IPS-NIHi7 (cell line): ENCODE results near the gene ZSCAN10.

Experiments
- DNase-seq: peaks from one replicate; pipeline ENCODE4 v3.0.0; 2012; ENCODE audit warnings: mixed read lengths; ENCODE audit errors: extremely low spot score

ZSCAN10 gene

GRCh38 chr16:3134338-3135125 is 35.4 kb upstream of the ZSCAN10 start, which contains the start of gene ZNF213:
TSS of gene ZNF213 (plus strand) at chr16:3135029. CDS start at chr16:3137281, 2,252 bp downstream.
- DNase-seq: peak; percentile 90

DNA sequence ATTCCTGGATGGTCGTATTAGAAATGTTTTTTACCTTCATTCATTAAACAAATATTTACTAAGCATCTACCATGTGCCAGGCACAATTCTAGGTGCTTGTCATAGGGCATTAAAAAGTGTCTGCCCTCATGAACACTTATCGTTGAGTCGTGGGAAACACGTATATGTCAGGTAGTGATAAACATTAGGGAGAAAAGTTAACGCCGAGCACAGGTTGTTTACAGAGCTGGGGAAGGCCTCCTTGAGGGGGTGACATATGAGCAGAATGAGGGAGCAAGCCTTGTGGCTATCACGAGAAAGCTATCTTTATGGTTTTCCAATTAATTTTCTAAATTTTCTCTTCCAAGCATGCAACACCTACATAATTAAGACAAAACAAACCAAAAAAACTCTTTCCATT is 34.8 kb upstream of the ZSCAN10 start:
- DNase-seq: no peak

DNA sequence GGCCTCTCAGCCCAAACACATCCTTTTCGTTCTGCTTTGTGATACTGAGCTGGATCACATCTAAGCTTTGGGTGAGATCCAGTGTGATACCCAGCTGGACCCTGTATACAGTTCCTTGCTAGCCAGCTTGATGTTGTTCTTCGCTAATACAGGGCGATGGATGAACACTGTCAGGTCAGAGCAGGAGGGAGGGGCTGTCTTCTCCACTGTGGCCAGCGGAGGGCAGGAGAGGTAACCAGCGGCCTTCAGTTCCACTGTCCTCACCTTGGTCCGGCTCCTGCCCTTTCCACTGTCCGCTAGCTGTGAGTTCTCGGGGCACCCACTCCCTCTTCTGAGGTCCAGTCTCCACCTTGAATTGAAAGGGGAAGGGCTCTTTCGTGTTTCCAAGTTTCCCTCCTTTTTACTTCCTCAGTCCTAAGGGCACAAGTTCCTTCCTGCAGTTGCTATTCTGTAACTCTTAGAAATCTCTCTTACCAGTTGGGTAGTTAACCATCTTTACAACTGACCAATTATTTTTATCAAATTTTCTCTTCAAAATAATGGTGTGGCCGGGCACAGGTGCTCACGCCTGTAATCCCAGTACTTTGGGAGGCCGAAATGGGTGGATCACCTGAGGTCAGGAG is 32.8 kb upstream of the ZSCAN10 start:
- peak; percentile 49 for DNase-seq

- peak; percentile 36 for DNase-seq
Measured at GRCh38 chr16:3129137-3130131, 30.3 kb upstream of the ZSCAN10 start.

DNA sequence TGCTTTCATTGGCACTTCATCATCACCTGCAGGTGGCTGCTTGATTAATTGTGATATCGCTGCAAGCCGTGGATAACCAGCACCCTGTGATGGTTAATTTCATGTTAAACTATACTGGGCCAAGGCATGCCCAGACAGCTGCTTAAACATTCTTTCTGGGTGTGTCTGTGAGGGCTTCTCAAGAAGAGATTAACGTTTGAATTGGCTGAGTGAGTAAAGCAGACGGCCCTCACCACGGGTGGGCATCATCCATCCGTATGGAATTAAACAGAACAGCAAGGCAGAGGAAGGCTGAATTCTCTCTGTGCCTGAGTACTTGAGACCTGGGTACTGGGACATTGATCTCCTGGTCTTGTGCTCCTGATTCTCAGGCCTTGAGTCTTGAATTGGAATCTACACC is 28.7 kb upstream of the ZSCAN10 start:
- no peak for DNase-seq

DNA sequence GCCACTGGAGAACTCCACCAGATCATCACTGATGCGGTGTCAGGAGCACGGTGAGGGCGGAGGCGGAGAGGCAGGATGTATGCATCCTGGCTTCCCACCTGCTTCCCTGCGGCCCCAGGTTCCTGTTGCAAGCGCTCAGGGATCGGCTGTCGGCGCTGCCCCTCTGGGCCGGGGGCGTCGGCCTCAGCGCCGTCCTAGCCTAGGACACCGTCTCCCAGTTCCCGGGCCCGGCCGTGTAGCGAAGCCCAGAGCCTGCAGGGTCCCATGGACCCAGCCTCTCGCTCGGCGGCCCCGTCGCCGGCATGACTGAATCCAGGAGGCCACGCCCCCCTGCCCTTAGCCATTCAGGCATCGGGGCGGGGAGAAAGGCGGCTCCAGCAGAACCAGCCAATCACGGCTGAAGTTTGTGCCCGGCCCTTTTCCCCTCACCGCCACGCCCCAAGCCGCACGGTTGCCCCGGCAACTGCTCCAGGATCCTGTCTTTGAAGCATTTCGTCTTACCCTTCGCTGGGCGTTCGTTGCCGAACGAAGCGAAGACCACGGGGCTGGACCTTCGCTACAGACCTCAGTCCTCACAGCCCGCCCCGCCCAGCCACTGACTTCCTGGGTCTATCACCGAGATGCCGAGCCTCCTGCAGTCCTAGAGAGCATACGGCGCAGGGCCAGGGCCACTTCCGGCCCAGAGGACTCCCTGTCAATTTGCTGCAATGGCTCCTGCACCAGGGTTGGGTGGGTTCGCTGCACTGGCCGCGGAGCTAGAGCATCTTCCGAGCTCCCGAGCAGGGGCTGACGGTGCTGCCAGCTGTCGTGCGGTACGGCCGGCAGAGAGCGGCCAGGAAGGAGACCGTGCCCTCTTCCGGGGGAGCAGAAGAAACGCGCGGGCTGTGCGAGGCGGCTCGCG is 25.1 kb upstream of the ZSCAN10 start:
- peak; percentile 93 for DNase-seq

DNA sequence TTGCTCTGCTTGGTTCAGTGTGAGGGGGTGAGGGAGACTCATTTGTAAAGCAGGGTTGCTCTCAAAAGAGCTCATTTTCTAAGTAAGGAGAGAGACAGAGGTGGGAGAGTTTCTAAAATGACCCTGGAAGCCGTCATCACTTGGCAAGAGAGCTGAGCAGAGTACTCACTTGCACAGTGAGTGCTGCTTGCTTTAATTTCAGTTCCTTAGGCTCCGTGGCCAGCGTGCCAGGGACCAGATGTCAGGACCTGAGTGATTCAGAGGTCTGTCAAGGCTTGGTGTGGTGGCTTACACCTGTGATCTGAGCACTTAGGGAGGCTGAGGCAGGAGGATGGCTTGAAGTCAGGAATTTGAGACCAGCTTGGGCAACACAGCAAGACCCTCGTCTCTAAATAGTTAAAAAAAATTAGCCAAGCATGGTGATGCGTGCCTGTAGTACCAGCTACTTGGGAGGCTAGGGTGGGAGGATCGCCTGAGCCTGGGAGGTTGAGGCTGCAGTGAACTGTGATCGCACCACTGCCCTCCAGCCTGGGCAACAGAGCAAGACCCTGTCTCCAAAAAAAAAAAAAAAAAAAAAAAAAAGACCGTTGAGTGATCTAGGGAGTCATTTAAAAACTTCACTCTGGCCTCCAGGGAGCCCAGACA is 24.0 kb upstream of the ZSCAN10 start:
- no peak for DNase-seq

DNA sequence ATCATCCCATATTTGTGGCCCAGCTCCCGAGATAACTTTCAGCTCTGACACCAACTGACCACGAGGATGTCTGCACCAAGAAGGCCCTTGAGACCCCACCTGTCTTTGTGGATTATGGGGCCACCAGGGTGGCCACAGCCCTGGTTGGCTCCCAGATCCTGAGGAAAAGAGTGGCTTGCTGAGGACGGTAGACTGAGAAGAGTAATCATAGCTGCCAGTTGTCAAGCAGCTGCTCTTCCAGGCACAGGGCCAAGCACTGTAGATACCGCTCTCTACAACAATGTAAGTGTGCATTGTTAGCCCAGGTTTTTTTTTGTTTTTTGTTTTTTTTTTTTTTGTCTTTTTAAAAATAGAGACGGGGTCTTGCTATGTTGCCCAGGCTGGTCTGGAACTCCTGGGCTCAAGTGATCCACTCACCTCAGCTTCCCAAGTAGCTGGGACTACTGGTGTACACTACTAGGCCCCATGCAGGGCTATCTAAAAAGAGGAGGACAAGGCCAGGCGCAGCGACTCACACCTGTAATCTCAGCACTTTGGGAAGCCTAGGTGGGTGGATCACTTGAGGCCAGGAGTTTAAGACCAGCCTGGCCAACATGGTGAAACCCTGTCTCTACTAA is 22.9 kb upstream of the ZSCAN10 start:
- no peak for DNase-seq

DNA sequence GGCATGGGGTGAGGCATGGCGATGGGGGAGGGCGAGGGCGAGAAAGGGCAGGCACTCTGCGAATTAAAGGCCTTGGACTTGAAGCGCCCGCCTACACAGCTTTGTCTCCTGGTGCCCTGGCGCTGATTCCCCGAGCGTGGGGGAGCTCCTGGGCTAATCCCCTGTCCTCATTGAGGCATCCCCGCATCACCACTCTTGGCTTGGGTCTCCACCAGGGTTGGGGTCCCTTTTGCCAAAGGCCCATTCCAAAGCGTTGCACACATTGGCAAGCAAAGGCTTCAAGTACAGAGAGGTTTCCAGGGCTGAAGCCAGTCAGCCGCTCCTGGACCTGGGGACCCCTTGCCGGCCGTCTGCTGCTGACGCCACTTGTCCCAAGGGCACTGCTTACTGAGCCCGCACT is 21.3 kb upstream of the ZSCAN10 start:
- no peak for DNase-seq

DNA sequence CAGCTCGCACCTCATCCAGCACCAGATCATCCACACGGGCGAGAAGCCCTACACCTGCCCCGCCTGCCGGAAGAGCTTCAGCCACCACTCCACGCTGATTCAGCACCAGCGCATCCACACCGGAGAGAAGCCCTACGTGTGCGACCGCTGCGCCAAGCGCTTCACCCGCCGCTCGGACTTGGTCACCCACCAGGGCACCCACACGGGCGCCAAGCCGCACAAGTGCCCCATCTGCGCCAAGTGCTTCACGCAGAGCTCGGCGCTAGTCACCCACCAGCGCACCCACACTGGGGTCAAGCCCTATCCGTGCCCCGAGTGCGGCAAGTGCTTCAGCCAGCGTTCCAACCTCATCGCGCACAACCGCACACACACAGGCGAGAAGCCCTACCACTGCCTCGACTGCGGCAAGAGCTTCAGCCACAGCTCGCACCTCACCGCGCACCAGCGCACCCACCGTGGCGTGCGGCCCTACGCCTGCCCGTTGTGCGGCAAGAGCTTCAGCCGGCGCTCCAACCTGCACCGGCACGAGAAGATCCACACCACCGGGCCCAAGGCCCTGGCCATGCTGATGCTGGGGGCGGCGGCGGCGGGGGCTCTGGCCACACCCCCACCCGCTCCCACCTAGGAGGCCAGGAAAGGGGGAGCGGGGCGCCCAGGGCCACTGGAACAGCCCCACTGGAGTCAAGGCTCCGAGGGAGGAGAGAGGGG is 20.8 kb upstream of the ZSCAN10 start:
- DNase-seq: no peak

GRCh38 chr16:3119286-3119685 is 20.2 kb upstream of the ZSCAN10 start:
- DNase-seq: no peak

- DNase-seq: no peak
Measured at GRCh38 chr16:3118846-3119245, 19.8 kb upstream of the ZSCAN10 start.

- DNase-seq: no peak
Measured at GRCh38 chr16:3118204-3118790, 19.2 kb upstream of the ZSCAN10 start.

- DNase-seq: peak; percentile 31
Measured at GRCh38 chr16:3115561-3115960, 16.5 kb upstream of the ZSCAN10 start.

GRCh38 chr16:3115003-3115402 is 15.9 kb upstream of the ZSCAN10 start:
- no peak for DNase-seq

DNA sequence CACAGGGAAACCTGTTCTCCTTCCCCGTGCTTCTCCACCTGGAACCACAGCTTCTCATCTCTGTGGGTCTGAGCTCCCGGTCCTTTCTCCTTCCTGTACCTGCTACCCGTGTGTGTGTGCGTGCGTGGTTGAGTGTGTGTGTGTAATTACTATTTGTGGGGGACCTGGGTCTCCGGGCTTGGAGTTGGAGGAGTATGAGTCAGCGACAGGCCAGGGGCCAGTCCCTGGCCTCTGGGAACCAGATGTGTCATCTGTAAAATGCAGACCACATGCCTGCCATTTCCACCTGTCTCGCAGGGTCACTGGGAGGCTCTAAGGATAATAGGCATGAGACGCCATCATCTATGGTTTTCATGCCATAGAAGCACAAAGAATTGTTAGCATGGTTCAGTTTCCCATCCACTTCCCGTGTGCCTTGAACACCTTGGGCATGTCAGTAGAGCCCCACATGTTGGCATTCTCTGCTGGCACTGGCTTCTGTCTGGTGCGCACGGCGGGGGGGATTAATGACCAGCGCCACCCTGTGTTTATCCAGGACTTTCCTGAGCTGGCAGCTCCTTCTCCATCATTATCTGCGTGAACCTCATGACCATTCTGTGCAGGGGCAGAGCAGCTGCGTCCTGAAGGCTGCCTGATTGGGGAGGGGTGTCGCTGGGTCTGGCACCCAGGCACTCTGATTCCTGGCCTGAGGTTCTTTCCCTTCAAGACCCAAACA is 14.8 kb upstream of the ZSCAN10 start:
- DNase-seq: no peak

- no peak for DNase-seq
Measured at GRCh38 chr16:3112881-3113574, 13.9 kb upstream of the ZSCAN10 start.
